Amygdala (tissue), 56 donors: ENCODE data around the gene PAPPA.

Experiments used
- DNase-seq, 56 donors: peaks; one replicate each; lab custom pipeline; 2025; lab: John Stamatoyannopoulos, UW

PAPPA gene

GRCh38 chr9:116212986-116213692, 59.5 kb downstream of the PAPPA start:
- no peak for DNase-seq

DNA sequence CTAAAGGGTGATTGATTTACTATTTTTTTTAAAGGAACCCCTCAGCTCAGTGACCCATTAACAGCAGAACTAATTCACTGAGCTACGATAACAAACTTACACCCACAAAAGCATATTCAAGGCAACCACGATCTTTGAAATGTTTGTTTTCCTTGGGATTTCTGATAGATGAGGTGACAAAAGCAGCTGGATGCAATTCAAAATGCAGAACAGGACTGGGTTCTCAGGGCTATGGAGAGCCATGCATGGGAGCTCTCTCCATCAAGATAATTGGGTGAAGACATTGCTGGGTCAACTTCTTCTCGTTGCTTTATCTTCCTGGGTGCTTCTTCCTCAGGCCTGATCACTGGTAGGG, 60.1 kb downstream of the PAPPA start:
- no peak for DNase-seq

DNA sequence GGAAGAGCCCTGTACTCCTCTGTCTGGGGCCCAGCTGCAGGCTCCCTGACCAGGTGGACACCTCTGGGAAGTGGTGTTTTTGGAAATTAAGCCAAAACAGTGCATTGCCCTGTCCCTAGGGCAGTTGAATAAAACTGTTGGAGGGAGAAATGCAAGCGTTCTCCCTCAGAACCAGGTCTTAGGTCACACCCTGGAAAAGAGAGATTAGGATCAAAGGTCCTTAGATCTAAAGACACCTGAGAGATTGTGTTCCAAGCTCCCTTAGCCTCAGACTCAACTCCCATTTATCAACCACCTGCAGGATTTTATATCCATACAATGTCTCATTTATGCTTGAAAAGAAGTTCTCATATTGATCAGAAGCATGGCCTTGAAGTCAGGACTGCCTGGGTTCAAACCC, 64.8 kb downstream of the PAPPA start:
- DNase-seq = no peak

DNA sequence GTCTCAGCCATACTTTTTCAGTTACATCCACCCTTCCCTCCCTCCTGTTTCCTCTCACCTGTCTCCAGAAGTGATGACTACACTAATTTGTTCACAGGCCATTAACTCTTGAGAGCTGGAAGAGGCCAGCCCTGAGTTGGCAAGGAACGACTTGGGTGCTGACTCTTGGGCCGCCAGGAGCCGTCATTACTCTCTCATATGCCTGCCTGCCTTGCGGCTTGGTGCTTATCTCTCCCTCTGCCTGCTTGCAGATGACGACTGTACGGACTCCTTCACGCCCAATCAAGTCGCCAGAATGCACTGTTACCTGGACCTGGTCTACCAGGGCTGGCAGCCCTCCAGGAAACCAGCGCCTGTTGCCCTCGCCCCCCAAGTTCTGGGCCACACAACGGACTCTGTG, 66.1 kb downstream of the PAPPA start:
- no peak for DNase-seq

DNA sequence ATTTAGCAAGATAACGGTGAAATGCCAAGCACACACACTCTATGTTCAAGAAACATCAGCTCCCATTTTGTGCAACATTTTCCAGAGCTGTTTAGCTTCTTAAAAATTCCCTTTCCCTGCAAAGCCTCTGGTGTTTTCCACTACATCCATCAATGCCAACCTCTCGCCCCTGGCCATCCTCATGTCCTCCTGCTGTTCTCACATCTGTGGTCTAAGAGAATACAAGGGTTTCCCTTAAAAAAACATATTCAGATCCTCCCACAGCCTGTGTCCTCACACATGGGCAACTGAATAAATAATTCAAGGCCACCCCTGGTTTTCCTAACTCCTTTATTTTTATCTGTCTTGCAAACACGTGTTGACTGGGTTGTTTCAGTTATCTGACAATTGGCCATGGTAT, 70.3 kb downstream of the PAPPA start:
- no peak for DNase-seq

DNA sequence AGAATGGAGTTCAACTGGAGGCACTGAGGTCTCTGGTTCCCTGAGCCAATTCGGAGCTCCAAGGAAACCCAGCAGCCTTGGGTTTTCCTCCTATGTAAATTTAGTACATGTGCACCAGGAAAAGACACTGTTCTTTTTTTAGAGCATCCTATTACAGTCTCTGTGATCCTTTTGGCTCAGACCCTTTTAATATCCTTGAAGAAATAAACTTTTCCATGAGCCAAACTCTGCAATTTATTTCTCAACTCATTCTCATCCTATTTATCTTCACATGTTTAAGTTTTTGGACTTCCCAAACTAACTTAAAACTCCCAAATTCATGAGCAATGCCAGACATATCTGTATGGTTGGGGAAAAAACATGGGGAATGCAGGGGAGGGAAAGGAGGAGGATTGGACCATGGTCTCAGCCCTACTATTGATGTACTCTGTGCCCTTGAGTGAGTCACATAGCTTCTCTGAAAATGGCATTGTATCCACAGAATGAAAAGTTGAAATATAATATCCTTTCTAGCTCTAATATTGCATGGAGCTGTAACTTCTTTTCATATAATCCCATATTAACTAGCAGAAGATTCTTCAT, 76.6 kb downstream of the PAPPA start:
- DNase-seq = no peak

DNA sequence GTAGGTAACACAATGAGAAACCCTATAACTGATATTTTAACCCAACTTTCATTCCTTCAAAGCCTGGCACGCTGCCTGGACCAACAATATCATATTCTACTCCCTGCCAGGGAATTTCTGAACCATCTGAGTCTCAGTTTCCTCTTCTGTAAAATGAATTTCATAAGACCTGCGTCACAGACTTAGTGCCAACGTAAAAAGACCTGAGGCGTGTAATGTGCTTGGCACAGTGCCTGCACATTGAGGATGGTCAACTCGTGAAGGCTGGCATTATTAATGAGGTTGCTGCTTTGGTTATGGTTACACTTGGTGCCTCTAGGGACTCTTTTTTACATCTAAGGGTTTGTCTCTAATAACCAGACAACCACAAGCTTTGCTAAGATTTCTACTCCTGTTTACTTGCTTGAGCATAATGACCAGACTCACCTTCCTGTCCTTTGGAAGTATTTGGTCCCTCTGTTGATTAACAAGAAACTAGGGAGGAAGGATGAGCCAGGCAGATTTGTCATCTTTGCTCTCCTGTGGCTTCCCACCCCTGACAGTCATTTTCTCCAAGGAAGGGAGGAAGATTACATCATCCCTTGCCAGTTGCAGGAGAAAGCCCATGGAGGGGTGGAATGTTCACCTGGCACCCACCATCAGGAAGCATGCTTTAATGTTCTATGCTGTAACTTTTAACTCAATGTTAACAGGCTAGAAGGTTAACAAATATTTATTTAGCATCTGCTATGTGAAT, 79.0 kb downstream of the PAPPA start:
- no peak for DNase-seq

DNA sequence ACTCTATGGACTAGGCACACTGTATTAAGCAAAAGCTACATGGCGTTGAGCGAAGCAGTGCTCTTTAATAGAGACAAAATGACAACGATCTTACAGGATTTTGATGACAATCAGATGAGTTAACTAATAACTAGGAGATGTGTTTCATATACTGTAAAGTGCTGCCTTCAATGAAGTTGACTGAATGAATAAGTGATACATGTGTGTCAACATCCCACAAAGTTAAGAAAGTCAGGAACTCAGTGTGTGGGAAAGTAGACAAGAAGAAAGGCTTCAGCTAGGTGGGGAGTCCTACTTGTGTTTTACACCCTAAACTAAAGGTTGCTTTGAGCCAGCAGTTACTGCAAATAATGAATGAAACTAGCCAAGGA, 79.6 kb downstream of the PAPPA start:
- DNase-seq = no peak

- DNase-seq = no peak
Measured at GRCh38 chr9:116234081-116234480, 80.5 kb downstream of the PAPPA start.

DNA sequence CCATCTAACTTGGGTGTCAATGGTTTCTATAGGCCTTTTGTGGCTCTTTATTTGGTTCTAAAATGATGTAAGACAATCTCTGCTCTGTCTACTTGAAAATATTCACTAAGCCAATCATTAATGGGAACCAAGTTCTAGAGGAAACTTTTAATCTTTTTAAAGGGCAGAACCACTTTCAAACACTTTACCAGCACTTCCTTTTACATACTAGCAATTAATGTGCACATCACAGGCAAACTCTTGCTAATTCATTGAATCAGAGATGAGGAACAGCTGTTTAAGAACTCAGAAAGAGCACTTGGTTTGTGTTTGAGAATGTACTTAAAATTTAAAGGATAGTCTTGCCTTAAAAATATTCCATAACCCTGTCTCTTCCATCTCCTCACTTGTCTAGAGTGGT, 83.4 kb downstream of the PAPPA start:
- no peak for DNase-seq

GRCh38 chr9:116237456-116237855, 83.9 kb downstream of the PAPPA start:
- no peak for DNase-seq

GRCh38 chr9:116238225-116238624, 84.6 kb downstream of the PAPPA start:
- DNase-seq = no peak

DNA sequence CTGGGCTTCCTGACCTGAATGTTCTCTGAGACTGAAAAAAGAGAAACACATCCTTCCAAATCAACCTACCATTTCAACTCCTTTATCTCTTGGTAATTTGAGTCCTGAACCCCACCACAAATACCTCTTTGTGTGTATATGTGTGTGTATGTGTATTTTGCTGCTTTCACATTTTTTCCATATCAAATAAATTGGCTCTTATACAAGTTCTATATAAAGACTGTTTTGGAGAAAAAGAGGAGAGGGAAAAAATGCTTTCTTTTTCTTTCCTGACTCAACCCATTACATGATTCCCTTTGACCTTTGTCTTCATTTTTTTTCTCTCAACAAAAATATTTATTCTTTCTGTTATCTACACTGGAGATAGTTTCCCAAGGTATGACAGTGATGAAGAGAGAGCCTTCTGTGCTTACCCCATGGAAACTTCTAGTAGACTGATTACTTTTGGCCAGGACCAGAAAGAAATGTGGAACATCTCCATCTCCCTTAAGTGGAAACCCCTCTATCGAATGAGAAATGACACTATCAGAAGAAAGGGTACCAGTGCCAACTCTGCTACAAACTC, 85.3 kb downstream of the PAPPA start:
- DNase-seq = no peak

- no peak for DNase-seq
Measured at GRCh38 chr9:116243708-116244107, 90.1 kb downstream of the PAPPA start.

- no peak for DNase-seq
Measured at GRCh38 chr9:116247284-116247683, 93.7 kb downstream of the PAPPA start.

DNA sequence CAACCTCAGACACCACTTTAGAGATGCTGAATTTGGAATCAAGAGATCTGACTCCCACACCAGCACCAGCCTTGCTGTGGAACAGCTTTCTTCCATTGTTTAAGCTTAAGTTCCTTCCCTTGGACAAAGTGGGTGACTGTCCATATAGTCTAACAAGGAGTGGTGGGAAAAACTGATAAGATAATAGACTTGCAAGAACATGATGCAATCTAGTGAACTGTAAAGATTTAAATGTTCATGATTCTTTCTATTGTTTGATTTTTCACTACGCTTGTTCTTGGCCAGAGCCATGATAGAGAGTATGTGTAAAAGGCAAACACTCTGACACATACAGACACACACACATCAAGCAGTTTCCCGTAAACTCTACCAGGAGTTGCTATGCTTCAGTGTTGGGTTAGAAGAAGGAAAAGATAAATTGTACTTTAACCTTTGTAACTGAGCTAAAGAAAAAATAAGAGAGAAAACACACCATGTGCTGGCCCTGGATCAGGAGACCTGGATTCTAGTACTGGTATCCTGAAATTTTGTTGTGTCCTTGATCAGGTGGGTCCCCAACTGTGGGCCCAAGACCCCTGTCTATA, 94.3 kb downstream of the PAPPA start:
- no peak for DNase-seq

GRCh38 chr9:116250891-116251290, 97.3 kb downstream of the PAPPA start:
- DNase-seq = no peak

GRCh38 chr9:116251366-116251765, 97.8 kb downstream of the PAPPA start:
- no peak for DNase-seq

- DNase-seq = no peak
Measured at GRCh38 chr9:116260531-116260930, 106.9 kb downstream of the PAPPA start.

GRCh38 chr9:116262448-116262847, 108.9 kb downstream of the PAPPA start:
- DNase-seq = no peak

DNA sequence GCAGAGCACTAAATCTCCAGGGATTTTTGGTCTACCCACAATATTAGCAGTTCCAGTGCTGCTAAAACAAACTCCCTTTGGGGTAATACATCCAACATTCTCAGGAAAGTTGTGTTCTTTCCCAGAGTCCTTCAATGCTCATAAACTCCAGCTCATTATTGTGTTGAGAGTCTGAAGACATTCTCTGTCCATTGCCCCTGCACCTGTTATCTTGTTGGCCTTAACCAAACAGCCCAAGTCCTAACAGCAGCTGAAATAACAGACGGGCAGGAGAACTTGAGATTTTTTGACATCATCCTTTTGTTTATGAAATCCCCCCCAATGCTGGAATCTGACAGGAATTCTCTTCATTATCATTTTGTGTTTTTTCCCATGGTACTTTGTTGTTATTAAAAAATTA, 110.8 kb downstream of the PAPPA start:
- DNase-seq = no peak
